ENCODE results near the gene PAGR1.
A peak's percentile ranks its signal among the peaks of the same experiment; 100 is the strongest.
"Not testable (repeated sequence)": the region's sequence is repeated elsewhere in the genome, so short reads cannot be mapped to it uniquely, and the experiment has no call there.

PAGR1 gene

GRCh38 chr16:29841631-29842030 is 25.7 kb downstream of the PAGR1 start:
- DNase-seq: no peak

GRCh38 chr16:29842732-29843346 is 26.9 kb downstream of the PAGR1 start:
- no peak for DNase-seq

- peak in 1 of 2 donors; percentile 25 for DNase-seq
Observed at GRCh38 chr16:29843931-29844330, 28.0 kb downstream of the PAGR1 start.

GRCh38 chr16:29844575-29845331 is 28.8 kb downstream of the PAGR1 start:
- DNase-seq: no peak

GRCh38 chr16:29845656-29846055 is 29.7 kb downstream of the PAGR1 start:
- DNase-seq: no peak

GRCh38 chr16:29848420-29849297 is 32.7 kb downstream of the PAGR1 start:
- peak; percentile 48 to 81 for DNase-seq

GRCh38 chr16:29849505-29849904 is 33.6 kb downstream of the PAGR1 start:
- DNase-seq: no peak

- DNase-seq: no peak
Observed at GRCh38 chr16:29850998-29851397, 35.0 kb downstream of the PAGR1 start.

- peak; percentile 59 to 87 for DNase-seq
Observed at GRCh38 chr16:29852654-29853053, 36.7 kb downstream of the PAGR1 start.

GRCh38 chr16:29854520-29855100 is 38.7 kb downstream of the PAGR1 start:
- no peak for DNase-seq

- DNase-seq: no peak
Observed at GRCh38 chr16:29857133-29857760, 41.3 kb downstream of the PAGR1 start.

GRCh38 chr16:29858149-29858849 is 42.3 kb downstream of the PAGR1 start:
- peak; percentile 50 to 82 for DNase-seq

GRCh38 chr16:29858974-29859373 is 43.0 kb downstream of the PAGR1 start:
- DNase-seq: no peak

GRCh38 chr16:29860218-29860617 is 44.3 kb downstream of the PAGR1 start:
- DNase-seq: no peak

GRCh38 chr16:29862383-29862883 is 46.5 kb downstream of the PAGR1 start:
- DNase-seq: peak in 1 of 2 donors; percentile 6

- peak; percentile 90 to 97 for DNase-seq
Observed at GRCh38 chr16:29862884-29863668, 47.1 kb downstream of the PAGR1 start, which contains the start of gene CDIPT. TSS of gene CDIPT (minus strand) at chr16:29863226. CDS start at chr16:29862857, 369 bp downstream.

- DNase-seq: no peak
Observed at GRCh38 chr16:29863669-29863984, 47.7 kb downstream of the PAGR1 start.

GRCh38 chr16:29864205-29864604 is 48.3 kb downstream of the PAGR1 start:
- DNase-seq: no peak

GRCh38 chr16:29868396-29869009 is 52.6 kb downstream of the PAGR1 start:
- no peak for DNase-seq

- DNase-seq: not testable (repeated sequence)
Observed at GRCh38 chr16:29869067-29869466, 53.1 kb downstream of the PAGR1 start.
